HUDEP-2 (cell line): ENCODE data around the gene PIRT.

Experiments used
- DNase-seq, 76 experiments: peaks; one replicate each; lab custom pipeline; 2025; ENCODE audit not compliant: unreplicated experiment in 76 of 76; lab: John Stamatoyannopoulos, UW

PIRT gene

GRCh38 chr17:10792151-10792550 is 45.7 kb downstream of the PIRT start:
- DNase-seq, result no peak

GRCh38 chr17:10790491-10791401 is 47.1 kb downstream of the PIRT start:
- DNase-seq, result no peak

DNA sequence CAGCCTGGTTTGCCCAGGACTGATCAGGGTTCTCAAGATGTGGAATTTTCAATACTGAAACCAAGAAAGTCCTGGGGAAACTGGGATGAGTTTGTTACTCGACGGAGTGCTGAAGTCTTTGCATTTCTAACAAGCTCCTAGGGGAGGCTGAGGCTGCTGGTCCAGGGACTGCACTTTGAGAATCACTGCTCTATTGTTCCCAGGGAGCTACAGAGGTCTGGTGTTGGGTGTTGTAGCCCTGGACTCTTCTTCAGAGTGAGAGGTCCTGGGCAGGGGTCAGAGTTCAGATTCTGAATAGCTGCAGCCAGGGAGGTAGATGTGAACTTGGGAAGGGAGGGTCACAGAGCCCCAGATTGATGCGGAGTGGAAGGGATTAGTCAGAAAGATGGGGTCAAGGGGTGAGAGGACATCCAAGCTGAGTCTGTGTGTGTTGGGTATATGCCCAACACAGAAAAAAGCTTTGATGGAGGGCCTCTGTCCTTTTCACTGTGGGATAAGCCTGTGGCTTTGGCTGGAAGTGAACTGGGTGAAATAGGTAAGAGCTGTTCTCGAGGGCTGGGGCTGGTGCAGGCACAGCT is 48.1 kb downstream of the PIRT start:
- DNase-seq, result no peak

DNA sequence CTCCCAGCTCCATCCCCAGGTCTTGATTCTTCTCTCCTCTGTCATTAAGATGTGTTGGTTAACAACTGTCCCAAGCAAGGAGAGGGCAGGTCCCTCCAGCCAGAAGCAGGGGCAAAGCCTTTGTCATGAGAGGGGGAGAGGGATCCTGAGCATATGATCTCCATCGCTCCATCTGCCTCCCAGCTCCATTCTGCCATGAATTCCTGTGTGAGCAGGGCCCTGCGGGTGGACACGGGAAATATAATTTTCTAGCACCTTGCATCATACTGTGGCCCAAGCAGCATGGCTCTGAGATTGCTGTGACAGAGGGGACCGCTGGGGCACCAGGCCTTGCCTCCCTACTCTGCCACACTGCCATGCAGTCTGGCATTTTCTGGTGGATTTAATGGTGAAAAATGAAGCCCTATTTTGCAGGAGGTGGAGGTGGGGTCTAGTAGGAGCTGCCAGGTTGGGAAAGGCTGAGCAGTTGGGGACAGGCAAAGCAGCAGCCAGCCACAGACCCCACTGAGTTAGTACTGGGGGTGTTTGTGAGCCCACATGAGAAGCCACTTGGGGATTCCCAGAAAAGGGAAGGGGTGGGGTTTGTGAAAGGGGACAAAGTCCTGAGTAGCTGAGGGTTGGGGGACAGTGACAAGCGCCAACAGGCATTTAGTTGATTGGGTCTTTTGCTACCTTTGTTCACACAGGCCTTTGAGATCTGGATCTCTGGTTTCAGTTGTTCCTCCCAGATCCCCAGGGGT is 50.4 kb downstream of the PIRT start:
- DNase-seq, result no peak

DNA sequence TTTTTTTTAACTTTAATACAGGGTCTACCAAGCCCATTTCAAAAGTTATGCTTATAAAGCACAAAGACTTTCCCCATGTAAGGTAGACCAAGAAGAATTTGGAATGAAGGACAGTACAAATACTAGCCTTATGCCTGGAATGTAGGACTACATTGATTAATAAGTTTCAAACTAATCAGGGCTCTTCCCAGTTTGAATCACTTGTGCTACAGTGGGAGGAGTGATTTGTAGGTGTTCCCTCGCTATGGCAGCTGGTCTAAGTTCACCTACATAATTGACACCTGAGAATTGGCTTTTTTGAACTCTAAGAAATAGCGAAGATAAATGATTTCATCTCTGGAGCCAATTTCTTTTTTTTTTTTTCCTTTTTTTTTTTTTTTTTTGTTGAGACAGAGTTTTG is 52.6 kb downstream of the PIRT start:
- DNase-seq, result no peak

- DNase-seq, result no peak
These were observed 58.3 kb downstream of the PIRT start for GRCh38 chr17:10779609-10780008.

DNA sequence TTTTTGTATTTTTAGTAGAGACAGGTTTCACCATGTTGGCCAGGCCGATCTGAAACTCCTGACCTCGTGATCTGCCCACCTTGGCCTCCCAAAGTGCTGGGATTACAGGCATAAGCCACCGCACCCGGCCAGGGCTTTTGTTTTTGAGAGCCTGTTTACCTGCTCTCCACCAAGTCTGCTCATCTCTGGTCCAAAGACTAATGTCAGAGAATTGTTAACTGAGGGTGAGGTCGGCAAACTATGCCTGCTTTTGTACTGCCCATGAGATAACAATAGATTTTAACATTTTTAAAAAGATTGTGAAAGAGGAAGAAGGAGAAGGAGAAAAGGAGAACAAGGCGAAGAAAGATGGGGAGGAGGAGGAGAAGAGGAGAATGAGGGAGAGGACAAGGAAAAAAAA is 60.0 kb downstream of the PIRT start:
- DNase-seq, result no peak

GRCh38 chr17:10777131-10777807 is 60.6 kb downstream of the PIRT start:
- DNase-seq, result no peak

DNA sequence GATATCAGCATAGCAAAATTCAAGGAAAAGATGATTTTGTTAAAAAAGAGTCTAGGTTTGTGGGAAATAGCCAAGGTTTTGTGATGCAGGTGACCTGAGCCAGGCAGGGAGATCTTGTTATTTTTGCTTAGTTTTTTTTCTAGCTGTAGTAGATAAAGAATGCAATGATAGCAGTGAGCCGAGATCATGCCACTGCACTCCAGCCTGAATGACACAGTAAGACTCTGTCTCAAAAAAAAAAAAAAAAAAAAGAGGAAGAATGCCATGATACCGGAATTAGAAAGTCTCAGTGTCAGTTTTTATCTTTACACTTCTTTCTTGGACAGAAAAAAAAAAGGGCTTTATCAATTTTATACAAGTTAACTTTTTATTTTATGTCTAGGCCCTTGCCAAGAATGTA is 61.5 kb downstream of the PIRT start:
- DNase-seq, result no peak

DNA sequence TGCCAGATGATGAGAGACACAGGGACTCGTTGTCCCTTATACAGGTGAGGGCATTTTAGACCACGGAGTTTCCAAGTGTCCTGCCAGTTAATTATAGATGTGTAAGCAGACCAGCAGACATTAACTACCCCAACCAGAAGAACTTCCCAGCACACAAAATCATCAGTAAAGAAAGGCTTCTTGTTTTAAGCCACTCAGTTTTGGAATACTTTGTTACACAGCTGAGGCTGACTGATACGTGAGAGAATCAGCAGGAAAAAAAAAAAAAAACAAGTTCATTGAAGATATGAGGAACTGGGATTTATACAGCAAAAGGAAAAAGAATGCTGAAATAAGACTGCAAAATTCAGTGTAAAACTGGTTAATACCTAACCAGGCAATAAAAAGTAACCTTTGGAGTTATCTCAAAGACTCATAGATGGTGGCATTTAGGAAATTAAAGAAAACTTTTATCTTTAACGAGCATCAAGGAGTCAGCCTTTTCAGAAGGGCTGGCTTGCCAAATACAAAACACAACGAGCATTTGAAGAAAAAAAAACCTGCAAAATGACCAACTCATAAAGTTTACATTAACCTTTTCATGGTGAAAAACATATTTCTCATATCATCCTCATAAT is 62.0 kb downstream of the PIRT start:
- DNase-seq, result no peak

GRCh38 chr17:10775058-10775457 is 62.8 kb downstream of the PIRT start:
- no peak for DNase-seq

- no peak for DNase-seq
These were observed 64.5 kb downstream of the PIRT start for GRCh38 chr17:10773391-10773790.
